SU-DHL-6 (cell line): Measurements from ENCODE around the gene RPL10.

ENCODE experiments used
- H2AFZ ChIP-seq: fragments of 200-600 bp; sonication (generic); 2 replicates; pipeline ENCODE4 v1.6.1; 2014; ENCODE audit warnings: low read depth, mild to moderate bottlenecking, moderate library complexity, mixed read lengths, antibody characterized with exemption, low read length; ENCODE audit not compliant: severe bottlenecking
- H3F3A ChIP-seq: fragments of 200-600 bp; shearing (Covaris generic); 2 replicates; pipeline ENCODE4 v1.6.0; 2016; ENCODE audit warnings: antibody characterized with exemption, mild to moderate bottlenecking; ENCODE audit not compliant: insufficient read depth
- H3K27ac ChIP-seq: fragments of 200-600 bp; sonication (generic); 2 replicates; pipeline ENCODE4 v1.5.1; 2016; ENCODE audit warnings: low read depth, mild to moderate bottlenecking, low read length, moderate library complexity, mixed read lengths
- H3K27me3 ChIP-seq: fragments of 200-600 bp; sonication (generic), shearing (Covaris generic); 2 replicates; pipeline ENCODE4 v1.6.0; 2014; ENCODE audit warnings: mild to moderate bottlenecking, low read length
- H3K36me3 ChIP-seq: fragments of 200-600 bp; sonication (generic); 2 replicates; pipeline ENCODE4 v1.6.1; 2014; ENCODE audit warnings: mild to moderate bottlenecking, low read length, mixed read lengths
- H3K4me2 ChIP-seq: fragments of 300-600, 200-600 bp; shearing (Covaris generic), sonication (generic); 2 replicates; pipeline ENCODE4 v1.6.0; 2014; ENCODE audit warnings: low read length, low read depth, mild to moderate bottlenecking; ENCODE audit not compliant: poor library complexity, severe bottlenecking
- H3K4me3 ChIP-seq: fragments of 200-600 bp; sonication (generic); 2 replicates; pipeline ENCODE4 v1.5.1; 2014; ENCODE audit warnings: antibody characterized with exemption, low read length, mild to moderate bottlenecking, mixed read lengths; ENCODE audit not compliant: insufficient read depth, poor library complexity, severe bottlenecking
- H3K79me2 ChIP-seq: fragments of 200-600 bp; sonication (generic); 2 replicates; pipeline ENCODE4 v1.6.1; 2014; ENCODE audit warnings: mild to moderate bottlenecking, low read length, moderate library complexity; ENCODE audit not compliant: insufficient read depth
- H3K9ac ChIP-seq: fragments of 200-600 bp; sonication (generic); 2 replicates; pipeline ENCODE4 v1.7.0; 2014; ENCODE audit warnings: mild to moderate bottlenecking, low read length
- H3K9me2 ChIP-seq: fragments of 200-600 bp; sonication (generic); replicated peaks from 2 replicates; pipeline ENCODE4 v1.6.1; 2014; ENCODE audit warnings: low read length; ENCODE audit not compliant: insufficient read depth
- H3K9me3 ChIP-seq: fragments of 200-600 bp; sonication (generic); 2 replicates; pipeline ENCODE4 v1.6.1; 2014; ENCODE audit warnings: low read length, mixed read lengths; ENCODE audit not compliant: insufficient read depth
- H4K20me1 ChIP-seq: fragments of 200-600 bp; sonication (generic); 2 replicates; pipeline ENCODE4 v1.6.1; 2014; ENCODE audit warnings: low read depth, mild to moderate bottlenecking, antibody characterized with exemption, low read length, moderate library complexity, mixed read lengths
- CTCF ChIP-seq: fragments of 200-600 bp; sonication (generic); IDR thresholded peaks from one replicate; pipeline ENCODE4 v1.5.1; 2017; ENCODE audit warnings: antibody characterized with exemption, mild to moderate bottlenecking, low read length, moderate library complexity; ENCODE audit not compliant: insufficient read depth, poor library complexity, severe bottlenecking
- EZH2phosphoT487 ChIP-seq: fragments of 200-600 bp; sonication (generic), shearing (Covaris generic); conservative IDR thresholded peaks from 2 replicates; pipeline ENCODE4 v1.6.1; 2018; ENCODE audit warnings: mild to moderate bottlenecking, antibody characterized with exemption, low read length, moderate library complexity, mixed read lengths

The RPL10 gene

GRCh38 chrX:154413142-154413541, 15.0 kb downstream of the RPL10 start:
- H3K27me3 ChIP-seq, result no peaks in the 10 kb centered on the region
- peak overlapping the region; percentile 79; the same call in 1 of the 2 replicates for H3K27ac ChIP-seq
- no peaks in the 10 kb centered on the region for H3K9me3 ChIP-seq
- H2AFZ ChIP-seq, result no peak overlapping the region
- TF ChIP-seq EZH2phosphoT487, result no peak
- no peak for TF ChIP-seq CTCF
- no peaks in the 10 kb centered on the region for H3K9me2 ChIP-seq
- no peak overlapping the region for H3K9ac ChIP-seq
- H3K4me3 ChIP-seq, result no peak overlapping the region
- peak overlapping the region; percentile 92 for H3K4me2 ChIP-seq
- H3F3A ChIP-seq, result 0 out of 2 replicates have a peak, but pooled peaks cover 5% of the 10 kb centered on the region
- no peaks in the 10 kb centered on the region for H3K79me2 ChIP-seq
- H4K20me1 ChIP-seq, result no peaks in the 10 kb centered on the region
- H3K36me3 ChIP-seq, result no peaks in the 10 kb centered on the region

- no peaks in the 10 kb centered on the region for H3K9me2 ChIP-seq
- 0 out of 2 replicates have a peak, but pooled peaks cover 3% of the 10 kb centered on the region for H3F3A ChIP-seq
- H2AFZ ChIP-seq, result no peak overlapping the region
- TF ChIP-seq CTCF (no peak), EZH2phosphoT487 (no peak)
- no peak overlapping the region for H3K9ac ChIP-seq
- no peaks in the 10 kb centered on the region for H3K36me3 ChIP-seq
- no peaks in the 10 kb centered on the region for H4K20me1 ChIP-seq
- H3K4me2 ChIP-seq, result no peak overlapping the region
- H3K27me3 ChIP-seq, result no peaks in the 10 kb centered on the region
- H3K9me3 ChIP-seq, result no peaks in the 10 kb centered on the region
- no peak overlapping the region for H3K27ac ChIP-seq
- H3K4me3 ChIP-seq, result no peak overlapping the region
- no peaks in the 10 kb centered on the region for H3K79me2 ChIP-seq
Observed at GRCh38 chrX:154417157-154417556, 19.0 kb downstream of the RPL10 start.

GRCh38 chrX:154419189-154419588, 21.0 kb downstream of the RPL10 start:
- Histone ChIP-seq H3K27ac (no peak overlapping the region), H3K27me3 (no peaks in the 10 kb centered on the region), H3F3A (no peaks in the 10 kb centered on the region), H3K79me2 (no peaks in the 10 kb centered on the region), H4K20me1 (no peaks in the 10 kb centered on the region), H2AFZ (no peak overlapping the region), H3K4me3 (no peak overlapping the region), H3K4me2 (no peak overlapping the region), H3K9me3 (no peaks in the 10 kb centered on the region), H3K9ac (no peak overlapping the region), H3K9me2 (no peaks in the 10 kb centered on the region), H3K36me3 (no peaks in the 10 kb centered on the region)
- TF ChIP-seq CTCF (no peak), EZH2phosphoT487 (no peak)
